ENCODE results near the gene ZC3H13. TPM values are rescaled to one million over a fixed set of nuclear protein-coding genes. Genes with fewer than 3 reads are reported as not detected.

ZC3H13 gene
- total RNA-seq, 1 experiment from 2014 or later = 61.9 TPM

DNA sequence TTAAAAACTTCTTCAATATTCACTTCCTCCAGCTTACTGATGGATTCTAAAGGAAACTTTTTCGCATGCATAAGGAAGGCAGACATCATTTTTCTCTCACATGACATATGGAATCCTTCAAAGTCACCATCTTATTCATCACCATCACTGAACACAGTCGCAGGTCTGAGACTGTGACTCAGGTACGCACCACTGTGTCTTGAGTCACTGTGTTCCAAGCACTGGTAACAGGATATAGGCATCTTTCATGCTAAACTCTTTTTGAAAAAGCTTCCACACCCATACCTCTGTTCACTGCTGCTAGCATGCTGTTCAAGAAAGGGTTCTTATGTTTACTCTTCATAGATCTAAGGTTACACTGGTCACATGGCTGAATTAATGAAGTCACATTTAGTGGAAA lies 133.9 kb downstream of the ZC3H13 start:
- Histone ChIP-seq H3K18ac (ENCODE audit: insufficient read length, low read depth, low read length) (no peak overlapping the region), H3K27ac (ENCODE audit: insufficient read length, low read depth, low read length) (no peak overlapping the region), H4K91ac (ENCODE audit: insufficient read length, low read depth, low read length) (no peak overlapping the region), H3K14ac (ENCODE audit: insufficient read depth, low read length) (no peak overlapping the region), H2BK20ac (ENCODE audit: low read depth, low read length, poor library complexity, severe bottlenecking) (no peak overlapping the region), H3K9me3 (ENCODE audit: control insufficient read depth, low read depth, low read length) (no peaks in the 10 kb centered on the region), H4K5ac (ENCODE audit: insufficient read length, low read depth, low read length) (no peak overlapping the region), H3K79me2 (ENCODE audit: insufficient read depth, low read length) (no peaks in the 10 kb centered on the region), H3K27me3 (ENCODE audit: insufficient read depth, low read length) (no peaks in the 10 kb centered on the region), H2BK120ac (ENCODE audit: low read depth, low read length, poor library complexity, severe bottlenecking) (no peak overlapping the region), H2BK15ac (ENCODE audit: low read depth, low read length) (no peak overlapping the region), H2AK5ac (ENCODE audit: insufficient read length, low read length) (no peak overlapping the region), H3T11ph (ENCODE audit: low read length) (no peak overlapping the region), H3K4me2 (ENCODE audit: insufficient read depth, insufficient read length, low read length) (no peak overlapping the region), H3K9ac (ENCODE audit: extremely low read depth, insufficient read length, low read length) (no peak overlapping the region), H3K4me1 (ENCODE audit: insufficient read depth, low read length) (no peaks in the 10 kb centered on the region), H2AFZ (ENCODE audit: low read length) (no peak overlapping the region), H2BK5ac (ENCODE audit: insufficient read length, low read length) (no peak overlapping the region), H4K20me1 (ENCODE audit: control insufficient read depth, insufficient read depth, insufficient read length) (no peaks in the 10 kb centered on the region), H3K23ac (ENCODE audit: insufficient read length, low read depth, low read length) (no peak overlapping the region), H3K56ac (ENCODE audit: insufficient read length, low read depth, low read length) (no peak overlapping the region), H3K4ac (ENCODE audit: low read depth, low read length) (no peak overlapping the region), H3K79me1 (ENCODE audit: insufficient read depth, low read depth, low read length, poor library complexity, severe bottlenecking) (no peaks in the 10 kb centered on the region), H2BK12ac (ENCODE audit: insufficient read length, low read depth, low read length) (no peak overlapping the region), H4K8ac (replicated peaks; ENCODE audit: insufficient read length, low read depth, low read length) (no peak overlapping the region), H3K23me2 (ENCODE audit: insufficient read length, low read depth, low read length, poor library complexity, severe bottlenecking) (no peaks in the 10 kb centered on the region)
- DNase-seq = no peak
- Mint-ChIP-seq H3K9me3 (no peaks in the 10 kb centered on the region), H3K4me1 (no peaks in the 10 kb centered on the region), H3K27me3 (ENCODE audit: low read depth) (no peaks in the 10 kb centered on the region), H3K4me3 (no peak overlapping the region), H3K36me3 (ENCODE audit: insufficient read depth in 1 of 3, low read depth in 3 of 3) (no peaks in the 10 kb centered on the region), H3K27ac (no peak overlapping the region)
- TF ChIP-seq, protein P1, sequence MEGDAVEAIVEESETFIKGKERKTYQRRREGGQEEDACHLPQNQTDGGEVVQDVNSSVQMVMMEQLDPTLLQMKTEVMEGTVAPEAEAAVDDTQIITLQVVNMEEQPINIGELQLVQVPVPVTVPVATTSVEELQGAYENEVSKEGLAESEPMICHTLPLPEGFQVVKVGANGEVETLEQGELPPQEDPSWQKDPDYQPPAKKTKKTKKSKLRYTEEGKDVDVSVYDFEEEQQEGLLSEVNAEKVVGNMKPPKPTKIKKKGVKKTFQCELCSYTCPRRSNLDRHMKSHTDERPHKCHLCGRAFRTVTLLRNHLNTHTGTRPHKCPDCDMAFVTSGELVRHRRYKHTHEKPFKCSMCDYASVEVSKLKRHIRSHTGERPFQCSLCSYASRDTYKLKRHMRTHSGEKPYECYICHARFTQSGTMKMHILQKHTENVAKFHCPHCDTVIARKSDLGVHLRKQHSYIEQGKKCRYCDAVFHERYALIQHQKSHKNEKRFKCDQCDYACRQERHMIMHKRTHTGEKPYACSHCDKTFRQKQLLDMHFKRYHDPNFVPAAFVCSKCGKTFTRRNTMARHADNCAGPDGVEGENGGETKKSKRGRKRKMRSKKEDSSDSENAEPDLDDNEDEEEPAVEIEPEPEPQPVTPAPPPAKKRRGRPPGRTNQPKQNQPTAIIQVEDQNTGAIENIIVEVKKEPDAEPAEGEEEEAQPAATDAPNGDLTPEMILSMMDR (conservative IDR thresholded peaks at IDR 0.05) = no peak
- no CpG with 5 or more reads among the region's 3 CpGs for WGBS (ENCODE audit: extremely low coverage, insufficient read length, low lambda C conversion rate)

Data from H9 (cell line).